Ishikawa (cell line): ENCODE data around the gene TIAM1.

Experiments used
- CEBPB ChIP-seq: IDR thresholded peaks from 2 replicates; pipeline ENCODE4 v1.6.1; 2012
- CREB1 ChIP-seq: IDR thresholded peaks from 2 replicates; pipeline ENCODE4 v1.6.1; 2012; ENCODE audit warnings: low read depth
- EGR1 ChIP-seq: IDR thresholded peaks from 2 replicates; pipeline ENCODE4 v1.6.1; 2012
- EP300 ChIP-seq: IDR thresholded peaks from 2 replicates; pipeline ENCODE4 v1.6.1; 2012; ENCODE audit warnings: borderline replicate concordance
- FOXM1 ChIP-seq: IDR thresholded peaks from 2 replicates; pipeline ENCODE4 v1.6.1; 2012; ENCODE audit warnings: low read depth, borderline replicate concordance
- MAX ChIP-seq: IDR thresholded peaks from 2 replicates; pipeline ENCODE4 v1.6.1; 2012
- NFIC ChIP-seq: IDR thresholded peaks from 2 replicates; pipeline ENCODE4 v1.6.1; 2012
- RAD21 ChIP-seq: IDR thresholded peaks from 2 replicates; pipeline ENCODE4 v1.6.1; 2012; ENCODE audit warnings: low read depth
- REST ChIP-seq: IDR thresholded peaks from 2 replicates; pipeline ENCODE4 v1.6.1; 2012; ENCODE audit warnings: low read depth, mild to moderate bottlenecking
- TAF1 ChIP-seq: IDR thresholded peaks from 2 replicates; pipeline ENCODE4 v1.6.1; 2012; ENCODE audit warnings: low read depth, mild to moderate bottlenecking
- TCF12 ChIP-seq: IDR thresholded peaks from 2 replicates; pipeline ENCODE4 v1.6.1; 2012; ENCODE audit warnings: low read depth
- TEAD4 ChIP-seq: IDR thresholded peaks from 2 replicates; pipeline ENCODE4 v1.6.1; 2012
- USF1 ChIP-seq: IDR thresholded peaks from 2 replicates; pipeline ENCODE4 v1.6.1; 2012
- YY1 ChIP-seq: IDR thresholded peaks from 2 replicates; pipeline ENCODE4 v1.6.1; 2012; ENCODE audit warnings: low read depth
- ZBTB7A ChIP-seq: IDR thresholded peaks from 2 replicates; pipeline ENCODE4 v1.6.1; 2012; ENCODE audit warnings: low read depth

The TIAM1 gene

GRCh38 chr21:31156169-31156568 is 187.9 kb downstream of the TIAM1 start:
- TF ChIP-seq CREB1, result no peak
- TF ChIP-seq EGR1, result no peak

- TF ChIP-seq EGR1 (no peak), CEBPB (no peak), RAD21 (no peak), YY1 (no peak), MAX (no peak), CREB1 (no peak)
Measured at GRCh38 chr21:31151156-31152045, 192.7 kb downstream of the TIAM1 start.

GRCh38 chr21:31145274-31145673 is 198.8 kb downstream of the TIAM1 start:
- TF ChIP-seq CEBPB (no peak), CREB1 (no peak), EGR1 (no peak), REST (no peak), TCF12 (no peak), RAD21 (no peak), MAX (no peak), NFIC (no peak), ZBTB7A (no peak), USF1 (no peak), TAF1 (no peak), EP300 (no peak)

- TF ChIP-seq USF1 (no peak), EP300 (no peak)
Measured at GRCh38 chr21:31143036-31143435, 201.0 kb downstream of the TIAM1 start.

- no peak for TF ChIP-seq ZBTB7A
- no peak for TF ChIP-seq NFIC
- no peak for TF ChIP-seq MAX
Measured at GRCh38 chr21:31142600-31142999, 201.5 kb downstream of the TIAM1 start.

GRCh38 chr21:31141389-31142000 is 202.6 kb downstream of the TIAM1 start:
- no peak for TF ChIP-seq YY1
- TF ChIP-seq TCF12, result no peak
- TF ChIP-seq FOXM1, result no peak
- no peak for TF ChIP-seq TEAD4
- TF ChIP-seq RAD21, result no peak
- TF ChIP-seq CREB1, result no peak
- no peak for TF ChIP-seq ZBTB7A
- TF ChIP-seq TAF1, result no peak
- no peak for TF ChIP-seq EGR1
- no peak for TF ChIP-seq EP300
- TF ChIP-seq REST, result no peak
- TF ChIP-seq NFIC, result no peak
- no peak for TF ChIP-seq USF1
- TF ChIP-seq MAX, result no peak
- no peak for TF ChIP-seq CEBPB
